Pancreas (tissue), 10 donors: Measurements from ENCODE around the gene CDH12. TPM values are rescaled to one million over a fixed set of nuclear protein-coding genes. Genes with fewer than 3 reads are reported as not detected.
"Not testable (repeated sequence)": the region's sequence is repeated elsewhere in the genome, so short reads cannot be mapped to it uniquely, and the experiment has no call there.

Experiments
- ATAC-seq, 4 donors: fragments of 200-7000 bp; cut with Tn5 transposase; one replicate each; pipeline versions ENCODE4 v1.8.0 to v1.9.1; 2020; ENCODE audit warnings: mild to moderate bottlenecking in 4 of 4, moderate library complexity in 4 of 4
- DNase-seq, 6 donors: peaks; one replicate each; pipeline ENCODE4 v3.0.0-alpha.2; 2020
- FAIRE-seq: peaks from 2 replicates; lab custom pipeline; 2012; peaks lifted over from hg19 to GRCh38; lab: Jason Lieb, UNC
- H3K27ac ChIP-seq, 4 donors: fragments of 200-600 bp; sonication (generic); 1 replicate in 3 of 4; 2 replicates in 1 of 4; pipeline versions ENCODE4 v1.5.0 to v1.8.0; 2020
- H3K27me3 ChIP-seq, 4 donors: fragments of 200-600 bp; one replicate each; pipeline ENCODE4 v1.8.0; 2021
- H3K36me3 ChIP-seq, 3 donors: fragments of 200-600 bp; sonication (generic) in 1 of 3; one replicate each; pipeline versions ENCODE4 v1.5.0 to v1.8.0; 2020 to 2021
- H3K4me1 ChIP-seq, 3 donors: fragments of 200-600 bp; one replicate each; pipeline ENCODE4 v1.8.0; 2021
- H3K4me3 ChIP-seq, 4 donors: fragments of 200-600 bp; sonication (generic) in 2 of 4; one replicate each; pipeline versions ENCODE4 v1.5.0 to v1.8.0; 2020 to 2021
- H3K9me3 ChIP-seq, 4 donors: fragments of 200-600 bp; one replicate each; pipeline ENCODE4 v1.8.0; 2021
- CTCF ChIP-seq, 4 donors: fragments of 200-600 bp; sonication (generic) in 3 of 4; IDR thresholded peaks; one replicate each; pipeline versions ENCODE4 v1.5.0 to v1.8.0; 2021; ENCODE audit warnings: antibody characterized with exemption in 4 of 4
- WGBS, 2 donors: extraction: QIAGEN DNeasy Blood & Tissue Kit; methylation state at CpG; one replicate each; pipeline ENCODE4 v1.1.7; 2013; 5-methylcytosine and 5-hydroxymethylcytosine counted together
- intact Hi-C, 3 donors: fragments of 100-400 bp; cut with DNase I; formaldehyde crosslinking; loops; one replicate each; pipeline versions ENCODE4 v1.11.1 to v1.14.2; 2022
- polyA plus RNA-seq, 2 donors: library from polyadenylated mRNA; stranded (reverse); fragments of 200-250 nt; gene quantifications; one replicate each; pipeline ENCODE4 v1.2.3, GENCODE V29; 2013
- total RNA-seq, 6 donors: library from RNA; stranded (reverse); fragmentation: NEBNext Ultra II Directional in 4 of 6; extraction: Animal tissue kit (Norgen Biotek cat#: 25700) in 4 of 6; gene quantifications; one replicate each; pipeline versions ENCODE4 v1.2.1 to v1.2.4, GENCODE V29; 2021 to 2023
- donor health status: healthy with polysubstance abuse.
- donor health status: DM: no; HTN: no; CAD: no; lungs with moderate emphysema.
- donor health status: DM: no; HTN: no; CAD: no.
- donor health status: control.
- donor health status: control.
- donor health status: Bipolar disorder and iron deficiency.
- donor health status: DM: yes; HTN: yes; CAD: no.
- donor health status: DM: no; HTN: no; CAD: no.
- donor health status: DM: no; HTN: no; CAD: no.
- donor health status: DM: yes; HTN: yes; CAD: no.

CDH12 gene
- total and polyA plus RNA-seq, 8 donors = 0.12 to 0.31 (median 0.17) TPM; not detected in 4

DNA sequence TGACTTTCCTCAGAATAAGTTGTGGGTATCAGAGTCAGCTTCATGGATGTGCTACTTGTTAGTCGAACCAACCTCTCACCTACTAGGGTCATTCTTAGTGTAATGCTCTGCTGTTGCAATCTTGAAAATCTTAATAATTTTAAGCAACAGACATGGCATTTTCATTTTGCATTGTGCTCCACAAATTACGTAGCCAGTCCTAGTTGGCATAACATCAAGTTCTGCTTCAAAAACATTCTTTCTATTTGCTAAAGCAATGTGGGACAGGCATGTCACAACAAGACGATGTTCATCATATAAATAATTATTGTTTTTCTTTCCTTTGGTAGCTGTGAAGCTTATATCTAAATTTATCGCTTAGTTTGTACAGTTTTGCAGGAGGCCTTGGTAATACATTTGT, 39.3 kb upstream of the CDH12 start:
- TF ChIP-seq CTCF (IDR thresholded peaks at IDR 0.05) = no peak
- Histone ChIP-seq H3K27ac (no peak overlapping the region), H3K9me3 (no peaks in the 10 kb centered on the region), H3K27me3 (no peaks in the 10 kb centered on the region), H3K4me1 (no peaks in the 10 kb centered on the region), H3K36me3 (no peaks in the 10 kb centered on the region), H3K4me3 (no peak overlapping the region)
- DNase-seq (no peak), ATAC-seq (no peak), FAIRE-seq (no peak)
- WGBS, 2 donors = 52 to 71% methylated on average over 4 of the region's 4 CpGs
- intact Hi-C loops = no loop called here

- 36 to 57% methylated on average over 2 of the region's 2 CpGs for WGBS, 2 donors
- Histone ChIP-seq H3K36me3 (no peaks in the 10 kb centered on the region), H3K4me3 (no peak overlapping the region), H3K27me3 (no peaks in the 10 kb centered on the region), H3K9me3 (no peaks in the 10 kb centered on the region), H3K4me1 (no peaks in the 10 kb centered on the region), H3K27ac (no peak overlapping the region)
- ATAC-seq (no peak), DNase-seq (no peak), FAIRE-seq (no peak)
- no peak for TF ChIP-seq CTCF (IDR thresholded peaks at IDR 0.05)
- intact Hi-C loops = no loop called here
These were observed 36.6 kb upstream of the CDH12 start for GRCh38 chr5:22889720-22890119.

DNA sequence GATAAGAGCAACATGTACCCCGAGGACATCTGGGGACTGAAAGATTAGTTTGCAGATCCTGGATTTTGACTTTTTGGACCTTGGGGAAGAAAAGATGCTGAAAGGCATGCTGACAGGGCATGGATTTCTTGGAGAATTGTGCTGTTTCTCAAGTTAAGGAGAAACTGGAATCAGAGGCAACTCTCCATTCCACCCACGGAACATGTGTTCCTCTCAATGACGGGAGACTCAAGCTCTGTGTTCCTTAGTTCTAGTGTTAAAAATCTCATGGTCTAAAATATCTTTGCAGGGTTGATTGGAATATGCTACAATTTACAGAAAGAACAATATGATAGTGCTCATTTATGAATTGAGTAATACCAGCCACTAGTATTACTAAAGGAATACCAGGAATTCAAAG, 34.4 kb upstream of the CDH12 start:
- ATAC-seq (no peak), FAIRE-seq (no peak), DNase-seq (no peak)
- no peaks in the 10 kb centered on the region for H3K4me1 ChIP-seq
- intact Hi-C loops = no loop called here
- TF ChIP-seq CTCF (IDR thresholded peaks at IDR 0.05) = no peak
- 53 to 81% methylated on average over 3 of the region's 3 CpGs for WGBS, 2 donors
- no peaks in the 10 kb centered on the region for H3K9me3 ChIP-seq
- H3K27ac ChIP-seq = no peak overlapping the region
- H3K36me3 ChIP-seq = no peaks in the 10 kb centered on the region
- H3K27me3 ChIP-seq = no peaks in the 10 kb centered on the region
- no peak overlapping the region for H3K4me3 ChIP-seq

DNA sequence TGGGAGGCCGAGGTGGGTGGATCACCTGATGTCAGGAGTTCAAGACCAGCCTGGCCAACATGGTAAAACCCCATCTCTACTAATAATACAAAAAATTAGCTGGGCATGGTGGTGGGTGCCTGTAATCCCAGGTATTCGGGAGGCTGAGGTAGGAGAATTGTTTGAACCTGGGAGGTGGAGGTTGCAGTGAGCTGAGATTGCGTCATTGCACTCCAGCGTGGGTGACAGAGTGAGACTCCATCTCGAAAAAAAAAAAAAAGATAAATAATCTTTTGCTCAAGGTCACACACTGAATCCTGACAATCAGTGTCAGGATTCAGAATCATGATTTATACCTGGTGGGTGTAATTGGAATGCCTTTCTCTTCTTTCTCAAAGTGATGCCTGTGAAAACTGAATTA, 5.8 kb upstream of the CDH12 start:
- peaks cover 0 to 17% (median 0%) of the 10 kb centered on the region in 4 donors for H3K27me3 ChIP-seq
- DNase-seq, H3K36me3 ChIP-seq, ATAC-seq, H3K4me1 ChIP-seq, H3K9me3 ChIP-seq, H3K4me3 ChIP-seq, intact Hi-C loops, H3K27ac ChIP-seq, FAIRE-seq: not testable (repeated sequence)
- 52 to 62% methylated on average over 5 of the region's 5 CpGs for WGBS, 2 donors

- no peak for ATAC-seq
- no peak overlapping the region for H3K27ac ChIP-seq
- no peaks in the 10 kb centered on the region for H3K4me1 ChIP-seq
- no peak for DNase-seq
- H3K4me3 ChIP-seq = no peak overlapping the region
- H3K27me3 ChIP-seq = peaks cover 0 to 27% (median under 1%) of the 10 kb centered on the region in 4 donors
- H3K9me3 ChIP-seq = no peaks in the 10 kb centered on the region
- intact Hi-C loops = no loop called here
- no peak for FAIRE-seq
- 50 to 68% methylated on average over 4 of the region's 4 CpGs for WGBS, 2 donors
- no peaks in the 10 kb centered on the region for H3K36me3 ChIP-seq
- no peak for TF ChIP-seq CTCF (IDR thresholded peaks at IDR 0.05)
These were observed 2.7 kb upstream of the CDH12 start for GRCh38 chr5:22855824-22856223.
